Neural cell (in vitro differentiated cells): ENCODE data around the gene HOXD1.

ENCODE experiments used
- CTCF ChIP-seq: fragments of 450-650 bp; IDR thresholded peaks from 2 replicates; pipeline ENCODE4 v1.5.1; 2014; ENCODE audit warnings: antibody characterized with exemption, mild to moderate bottlenecking, moderate library complexity; ENCODE audit not compliant: poor library complexity, severe bottlenecking
- EP300 ChIP-seq: fragments of 450-650 bp; conservative IDR thresholded peaks from 2 replicates; pipeline ENCODE4 v1.6.1; 2014; ENCODE audit warnings: antibody characterized with exemption, mild to moderate bottlenecking, moderate library complexity; ENCODE audit not compliant: poor library complexity, severe bottlenecking
- EZH2 ChIP-seq: fragments of 200-600, 300-800 bp; shearing (Covaris generic), sonication (generic); IDR thresholded peaks from 2 replicates; pipeline ENCODE4 v1.6.1; 2014; ENCODE audit warnings: antibody characterized with exemption, low read length, borderline replicate concordance, mild to moderate bottlenecking; ENCODE audit not compliant: insufficient read depth, poor library complexity, severe bottlenecking
- MXI1 ChIP-seq: fragments of 450-650 bp; conservative IDR thresholded peaks from 2 replicates; pipeline ENCODE4 v1.6.1; 2014; ENCODE audit warnings: antibody characterized with exemption, mild to moderate bottlenecking; ENCODE audit not compliant: poor library complexity, severe bottlenecking
- POLR2AphosphoS5 ChIP-seq: IDR thresholded peaks from 2 replicates; pipeline ENCODE4 v1.6.1; 2012
- RAD21 ChIP-seq: fragments of 450-650 bp; conservative IDR thresholded peaks from 2 replicates; pipeline ENCODE4 v1.6.1; 2014; ENCODE audit warnings: antibody characterized with exemption, mild to moderate bottlenecking, moderate library complexity
- REST ChIP-seq: IDR thresholded peaks from 2 replicates; pipeline ENCODE4 v1.6.1; 2012; ENCODE audit warnings: borderline replicate concordance
- SMC3 ChIP-seq: fragments of 450-650 bp; conservative IDR thresholded peaks from 2 replicates; pipeline ENCODE4 v1.6.1; 2014; ENCODE audit warnings: antibody characterized with exemption, mild to moderate bottlenecking, moderate library complexity; ENCODE audit not compliant: poor library complexity
- TAF1 ChIP-seq: IDR thresholded peaks from 2 replicates; pipeline ENCODE4 v1.6.1; 2012; ENCODE audit warnings: low read depth

- TF ChIP-seq POLR2AphosphoS5: no peak
- no peak for TF ChIP-seq CTCF
- TF ChIP-seq EP300: no peak
- no peak for TF ChIP-seq MXI1
- no peak for TF ChIP-seq EZH2
- TF ChIP-seq REST: no peak
- no peak for TF ChIP-seq TAF1
- TF ChIP-seq RAD21: no peak
- no peak for TF ChIP-seq SMC3
Observed at GRCh38 chr2:176199902-176200301, 11.4 kb downstream of the HOXD1 start.
